ENCODE measurements around the gene PRAC2. TPM values are rescaled to one million over a fixed set of nuclear protein-coding genes. Genes with fewer than 3 reads are reported as not detected.

Gene PRAC2
- total RNA-seq, 1 experiment from 2014 or later = 0.76 TPM

DNA sequence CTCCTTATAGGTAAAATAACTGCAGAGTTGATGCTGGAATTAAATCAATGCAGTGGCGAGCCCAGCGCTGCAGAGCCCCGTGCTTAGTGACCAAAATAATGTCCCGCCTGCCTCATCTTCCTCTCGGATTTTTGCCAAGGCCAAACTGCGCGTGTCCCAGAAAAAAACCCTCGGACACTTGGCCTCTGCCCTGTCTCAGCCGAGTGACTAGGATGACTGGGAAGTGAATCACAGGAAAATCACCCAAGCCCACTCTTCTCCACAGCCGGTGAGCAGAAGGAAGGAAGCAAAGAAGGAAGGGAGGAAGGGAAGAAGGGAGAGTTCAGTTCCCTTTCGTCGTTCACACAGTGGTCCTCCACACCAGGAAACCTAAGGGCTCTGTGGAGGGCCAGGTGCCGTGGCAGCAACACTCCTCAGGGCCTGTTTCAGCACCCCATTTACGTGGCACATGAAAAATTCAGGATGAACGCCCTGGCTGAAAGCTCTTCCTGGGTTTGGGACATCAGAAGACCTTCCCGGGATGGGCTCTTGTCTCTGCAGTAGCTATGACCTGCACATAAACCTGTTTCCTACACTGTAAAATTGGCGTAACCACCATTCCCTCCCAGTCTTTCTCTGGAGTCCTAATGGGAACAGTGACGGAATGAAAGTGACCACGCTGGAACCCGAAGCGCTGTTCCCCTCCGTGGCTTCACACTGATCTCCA, 31.0 kb downstream of the PRAC2 start:
- no peak for DNase-seq (ENCODE audit: low spot score)

- DNase-seq (ENCODE audit: low spot score) = no peak
Measured at GRCh38 chr17:48754500-48755261, 31.7 kb downstream of the PRAC2 start.

- DNase-seq (ENCODE audit: low spot score) = no peak
Measured at GRCh38 chr17:48755356-48755755, 32.4 kb downstream of the PRAC2 start.

GRCh38 chr17:48756830-48757251, 33.9 kb downstream of the PRAC2 start:
- no peak for DNase-seq (ENCODE audit: low spot score)

DNA sequence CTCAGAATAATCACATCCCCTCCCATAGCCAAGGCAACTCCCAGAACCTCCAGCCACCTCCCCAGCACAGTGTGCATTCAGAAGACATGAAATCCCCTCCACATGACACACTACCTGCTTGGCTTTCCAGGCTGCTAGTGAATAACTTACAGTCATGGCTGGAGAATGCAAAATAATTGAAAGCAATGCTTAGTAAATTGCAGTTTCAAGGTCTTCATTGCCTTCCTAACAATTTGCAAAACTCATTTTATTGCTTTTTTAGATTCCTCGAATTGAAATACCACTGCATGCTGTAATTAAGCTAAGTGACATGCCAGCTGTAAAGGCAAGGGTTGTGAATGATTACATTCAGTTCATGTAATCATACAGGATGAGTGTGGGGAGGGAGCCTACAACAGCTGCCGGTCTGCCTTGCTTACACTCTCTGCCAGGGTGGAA, 34.6 kb downstream of the PRAC2 start:
- no peak for DNase-seq (ENCODE audit: low spot score)

DNA sequence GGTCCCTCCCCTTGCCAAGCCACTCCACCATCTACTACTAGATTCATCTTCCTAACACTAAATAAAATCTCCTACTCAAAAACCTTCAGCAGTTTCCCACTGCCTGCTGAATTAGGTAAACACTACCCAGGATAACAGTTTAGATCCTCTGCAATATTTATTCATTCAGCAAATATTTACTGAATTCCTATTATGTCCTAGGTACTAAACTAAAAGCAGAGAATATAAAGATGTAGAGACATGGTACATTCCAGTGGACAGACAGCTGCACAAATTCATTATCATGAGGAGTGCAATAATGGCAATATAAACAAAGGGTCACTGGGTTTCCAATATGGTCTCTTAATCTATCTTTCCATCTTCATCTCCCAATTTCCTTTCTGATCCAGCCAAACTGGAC, 36.3 kb downstream of the PRAC2 start:
- no peak for DNase-seq (ENCODE audit: low spot score)

DNA sequence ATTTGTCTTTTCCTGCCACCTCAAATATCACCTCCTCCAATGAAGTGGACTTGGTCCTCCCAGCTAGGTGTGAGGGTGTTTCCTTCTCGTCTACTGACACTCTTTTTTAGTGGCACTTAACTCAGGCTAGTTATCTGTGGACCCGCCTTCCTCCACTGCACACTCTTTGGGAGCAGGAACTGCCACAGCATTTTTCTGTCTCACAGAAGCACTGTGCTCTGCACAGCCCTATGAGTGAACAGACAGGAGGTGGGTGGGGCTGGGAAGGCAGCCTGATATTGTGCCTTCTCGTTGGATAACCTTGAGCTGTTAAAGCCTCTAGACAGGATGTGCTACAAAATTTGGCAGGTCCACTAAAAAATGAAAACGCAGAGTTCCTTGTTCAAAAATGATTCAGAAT, 37.4 kb downstream of the PRAC2 start:
- no peak for DNase-seq (ENCODE audit: low spot score)

GRCh38 chr17:48761114-48761513, 38.1 kb downstream of the PRAC2 start:
- no peak for DNase-seq (ENCODE audit: low spot score)

DNA sequence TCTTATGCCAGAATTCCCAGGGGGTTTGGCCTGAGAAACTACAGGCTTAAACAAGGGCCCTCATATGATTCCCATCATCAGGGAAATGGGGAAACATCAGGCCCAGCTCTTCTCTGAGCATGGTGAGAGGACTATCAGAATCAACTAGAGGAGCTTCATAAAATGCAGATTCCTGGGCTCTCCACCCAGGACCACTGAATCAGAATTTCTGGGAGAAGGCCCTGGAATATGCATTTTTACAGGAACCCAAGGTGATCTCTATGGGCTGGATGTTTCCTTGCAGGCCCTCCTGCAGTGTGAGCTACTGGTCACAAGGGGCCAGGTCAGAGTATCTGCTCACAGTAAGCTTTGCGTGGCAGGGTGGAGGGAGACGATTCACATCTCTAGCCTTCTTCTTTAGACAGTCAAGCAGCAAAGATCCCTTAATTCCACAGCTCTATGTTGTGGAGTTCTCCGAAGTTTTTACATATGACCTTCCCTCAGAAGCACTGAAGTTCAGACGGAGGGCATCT, 44.3 kb downstream of the PRAC2 start:
- DNase-seq (ENCODE audit: low spot score) = no peak

GRCh38 chr17:48769009-48769675, 46.2 kb downstream of the PRAC2 start:
- DNase-seq (ENCODE audit: low spot score) = no peak

DNA sequence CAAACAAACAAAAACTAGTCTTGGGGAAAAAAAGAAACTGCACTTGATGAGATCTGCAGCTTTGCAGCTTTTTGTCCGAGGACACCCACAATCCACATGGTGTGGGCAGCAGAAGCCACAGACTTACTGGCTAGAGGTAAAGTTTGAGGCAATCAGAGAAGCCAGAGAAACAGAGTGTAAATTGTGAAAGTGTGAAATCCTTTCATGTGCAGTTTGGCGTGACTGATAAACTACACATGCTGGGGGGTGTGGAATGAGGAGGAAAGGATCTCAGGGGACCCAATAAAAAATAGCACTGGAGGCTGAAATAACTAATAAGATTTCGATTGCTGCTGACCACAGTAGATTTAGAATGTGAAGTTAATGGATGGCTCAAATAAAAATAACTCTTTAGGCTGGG, 48.0 kb downstream of the PRAC2 start:
- DNase-seq (ENCODE audit: low spot score) = no peak

DNA sequence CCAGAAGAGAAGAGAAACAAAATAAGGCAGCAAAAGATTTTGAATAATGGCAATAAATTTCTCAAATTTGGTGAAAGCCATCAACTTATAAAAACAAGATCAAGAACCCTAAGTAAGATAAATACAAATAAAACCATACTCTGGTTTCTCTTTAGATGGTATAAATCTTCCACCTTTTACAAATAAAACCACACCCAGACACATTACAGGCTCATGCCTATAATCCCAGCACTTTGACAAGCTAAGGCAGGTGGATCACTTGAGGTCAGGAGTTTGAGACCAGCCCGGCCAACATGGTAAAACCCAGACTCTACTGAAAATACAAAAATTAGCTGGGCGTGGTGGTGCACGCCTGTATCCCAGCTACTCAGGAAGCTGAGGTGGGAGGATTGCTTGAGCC, 50.3 kb downstream of the PRAC2 start:
- no peak for DNase-seq (ENCODE audit: low spot score)

Small RNAs within 50 kb of the gene (small RNA-seq; reads per million reads assigned to genes)
- gene AC091179.2 (not detected), gene COX6B1P2 (not detected), gene MIR3185 (not detected), gene RF02132 (not detected), gene RF02133 (not detected), gene RN7SL125P (not detected)

Other genes with a start within 250 kb of the PRAC2 start
- gene HOXB1, start 192.2 kb upstream of the PRAC2 start, total RNA-seq (2014; rRNA removed; shearing (Covaris generic)) = 0.08 TPM in 1 of 2 replicates, not detected in the other
- gene HOXB2, start 178.1 kb upstream of the PRAC2 start, total RNA-seq (2014; rRNA removed; shearing (Covaris generic)) = 2.3 and 7.0 TPM in 2 replicates
- 14.5 and 15.5 TPM in 2 replicates for gene HOXB4, start 144.8 kb upstream of the PRAC2 start, total RNA-seq (2014; rRNA removed; shearing (Covaris generic))
- 99.5 and 126 TPM in 2 replicates for gene HOXB3, start 132.9 kb upstream of the PRAC2 start, total RNA-seq (2014; rRNA removed; shearing (Covaris generic))
- 7.5 and 8.2 TPM in 2 replicates for gene HOXB5, start 129.4 kb upstream of the PRAC2 start, total RNA-seq (2014; rRNA removed; shearing (Covaris generic))
- 160 and 174 TPM in 2 replicates for gene HOXB6, start 118.2 kb upstream of the PRAC2 start, total RNA-seq (2014; rRNA removed; shearing (Covaris generic))
- gene HOXB7, start 112.2 kb upstream of the PRAC2 start, total RNA-seq (2014; rRNA removed; shearing (Covaris generic)) = 37.3 and 39.7 TPM in 2 replicates
- 51.0 and 52.7 TPM in 2 replicates for gene HOXB8, start 107.9 kb upstream of the PRAC2 start, total RNA-seq (2014; rRNA removed; shearing (Covaris generic))
- 177 and 188 TPM in 2 replicates for gene HOXB9, start 96.8 kb upstream of the PRAC2 start, total RNA-seq (2014; rRNA removed; shearing (Covaris generic))
- gene PRAC1, start 667 bp upstream of the PRAC2 start, total RNA-seq (2014; rRNA removed; shearing (Covaris generic)) = not detected in 2 replicates
- 3.5 and 5.3 TPM in 2 replicates for gene HOXB13, start 5.6 kb downstream of the PRAC2 start, total RNA-seq (2014; rRNA removed; shearing (Covaris generic))
- gene TTLL6, start 94.0 kb downstream of the PRAC2 start, total RNA-seq (2014; rRNA removed; shearing (Covaris generic)) = 0.05 and 0.36 TPM in 2 replicates
- gene CALCOCO2, start 107.8 kb downstream of the PRAC2 start, total RNA-seq (2014; rRNA removed; shearing (Covaris generic)) = 8.1 and 11.0 TPM in 2 replicates
- gene ATP5MC1, start 169.6 kb downstream of the PRAC2 start, total RNA-seq (2014; rRNA removed; shearing (Covaris generic)) = 179 and 187 TPM in 2 replicates
- 73.9 and 75.5 TPM in 2 replicates for gene UBE2Z, start 185.2 kb downstream of the PRAC2 start, total RNA-seq (2014; rRNA removed; shearing (Covaris generic))
- gene SNF8, start 221.7 kb downstream of the PRAC2 start, total RNA-seq (2014; rRNA removed; shearing (Covaris generic)) = 93.9 and 141 TPM in 2 replicates
- not detected in 2 replicates for gene GIP, start 245.4 kb downstream of the PRAC2 start, total RNA-seq (2014; rRNA removed; shearing (Covaris generic))